Hematopoietic multipotent progenitor cell (in vitro differentiated cells): Measurements from ENCODE around the gene CCSER2. TPM values are rescaled to one million over a fixed set of nuclear protein-coding genes. Genes with fewer than 3 reads are reported as not detected.
"Not testable (repeated sequence)": the region's sequence is repeated elsewhere in the genome, so short reads cannot be mapped to it uniquely, and the experiment has no call there.

Source experiments
- DNase-seq, 3 donors: peaks; one replicate each; pipeline ENCODE4 v3.0.0-alpha.2; 2011 to 2015; ENCODE audit warnings: low read depth in 2 of 3, low spot score in 2 of 3
- total RNA-seq: library from RNA; depleted of rRNA; stranded (reverse); fragments of >200 nt; gene quantifications from one replicate; pipeline ENCODE4 v1.2.3, GENCODE V29; 2012

The CCSER2 gene
- total RNA-seq, 1 donor = 5.4 TPM

GRCh38 chr10:84511709-84512285, 183.4 kb downstream of the CCSER2 start:
- DNase-seq = no peak

GRCh38 chr10:84517554-84517953, 189.2 kb downstream of the CCSER2 start:
- no peak for DNase-seq

- no peak for DNase-seq
These were observed 190.8 kb downstream of the CCSER2 start for GRCh38 chr10:84519235-84519634.

- no peak for DNase-seq
These were observed 192.6 kb downstream of the CCSER2 start for GRCh38 chr10:84521013-84521412.

GRCh38 chr10:84521468-84521867, 193.1 kb downstream of the CCSER2 start:
- no peak for DNase-seq

- no peak for DNase-seq
These were observed 194.4 kb downstream of the CCSER2 start for GRCh38 chr10:84522612-84523462.

GRCh38 chr10:84523526-84523925, 195.1 kb downstream of the CCSER2 start:
- no peak for DNase-seq

GRCh38 chr10:84524435-84524834, 196.0 kb downstream of the CCSER2 start:
- no peak for DNase-seq

GRCh38 chr10:84525120-84525806, 196.9 kb downstream of the CCSER2 start:
- DNase-seq = peak in 2 of 3 donors; percentile 68 to 86

GRCh38 chr10:84525807-84526182, 197.4 kb downstream of the CCSER2 start:
- not testable (repeated sequence) for DNase-seq

GRCh38 chr10:84527386-84527785, 199.0 kb downstream of the CCSER2 start:
- DNase-seq = not testable (repeated sequence)

- not testable (repeated sequence) for DNase-seq
These were observed 200.1 kb downstream of the CCSER2 start for GRCh38 chr10:84528526-84528925.

GRCh38 chr10:84530724-84531325, 202.4 kb downstream of the CCSER2 start:
- no peak for DNase-seq

- no peak for DNase-seq
These were observed 203.0 kb downstream of the CCSER2 start for GRCh38 chr10:84531396-84531795.

GRCh38 chr10:84534168-84534567, 205.8 kb downstream of the CCSER2 start:
- DNase-seq = peak in 1 of 3 donors; percentile 32

- peak; percentile 35 to 81 (median 56) for DNase-seq
These were observed 209.1 kb downstream of the CCSER2 start for GRCh38 chr10:84537447-84537931.

GRCh38 chr10:84538036-84538435, 209.6 kb downstream of the CCSER2 start:
- DNase-seq = no peak

GRCh38 chr10:84539216-84539615, 210.8 kb downstream of the CCSER2 start:
- no peak for DNase-seq

- no peak for DNase-seq
These were observed 211.7 kb downstream of the CCSER2 start for GRCh38 chr10:84540022-84540616.

- DNase-seq = peak in 2 of 3 donors; percentile 45 to 57
These were observed 212.4 kb downstream of the CCSER2 start for GRCh38 chr10:84540617-84541288.
